Stomach (tissue), 9 donors: ENCODE data around the gene ADPRHL1. TPM values are rescaled to one million over a fixed set of nuclear protein-coding genes. Genes with fewer than 3 reads are reported as not detected.

Experiments
- DNase-seq, 2 donors: peaks; one replicate each; pipeline versions ENCODE4 v3.0.0 to v3.0.0-alpha.2; 2013 to 2019
- H3K27ac ChIP-seq, 5 donors: fragments of 200-600 bp in 4 of 5; sonication (generic) in 4 of 5; one replicate each; pipeline ENCODE4 v1.5.1; 2013 to 2019; ENCODE audit warnings: mild to moderate bottlenecking in 1 of 5, moderate library complexity in 1 of 5
- H3K27me3 ChIP-seq, 3 donors: fragments of 200-600 bp; sonication (generic); one replicate each; pipeline ENCODE4 v1.5.1; 2017 to 2019; ENCODE audit warnings: mixed run types in 1 of 3
- H3K36me3 ChIP-seq, 4 donors: fragments of 200-600 bp; sonication (generic); 1 replicate in 3 of 4; 2 replicates in 1 of 4; pipeline ENCODE4 v1.5.1; 2016 to 2019
- H3K4me1 ChIP-seq, 4 donors: fragments of 200-600 bp; sonication (generic); one replicate each; pipeline ENCODE4 v1.5.1; 2016 to 2019
- H3K4me3 ChIP-seq, 4 donors: fragments of 200-600 bp; sonication (generic) in 3 of 4; one replicate each; pipeline ENCODE4 v1.5.1; 2016 to 2019; ENCODE audit warnings: mild to moderate bottlenecking in 1 of 4
- H3K9me3 ChIP-seq, 4 donors: fragments of 200-600 bp; sonication (generic); one replicate each; pipeline ENCODE4 v1.5.1; 2016 to 2019
- EP300 ChIP-seq: sonication (generic); formaldehyde crosslinking; IDR thresholded peaks from one replicate; pipeline ENCODE4 v1.6.1; 2017; ENCODE audit warnings: antibody characterized with exemption
- POLR2A ChIP-seq, 4 donors: fragments of 450-650 bp; IDR thresholded peaks; one replicate each; pipeline ENCODE4 v1.6.1; 2016; ENCODE audit warnings: antibody characterized with exemption in 4 of 4, control low read depth in 2 of 4, mild to moderate bottlenecking in 1 of 4, moderate library complexity in 1 of 4
- POLR2AphosphoS5 ChIP-seq, 3 donors: sonication (generic); formaldehyde crosslinking; IDR thresholded peaks; one replicate each; pipeline ENCODE4 v1.6.1; 2016; ENCODE audit warnings: antibody characterized with exemption in 3 of 3
- WGBS, 5 donors: extraction: QIAGEN DNeasy Blood & Tissue Kit in 3 of 5; methylation state at CpG; one replicate each; pipeline versions ENCODE4 v1.1.5 to v1.1.7; 2013 to 2018; 5-methylcytosine and 5-hydroxymethylcytosine counted together
- intact Hi-C: fragments of 100-400 bp; cut with DNase I; formaldehyde crosslinking; loops from one replicate; pipeline ENCODE4 v1.15.1; 2023; ENCODE audit warnings: low total_unique reads
- polyA plus RNA-seq, 3 donors: library from polyadenylated mRNA; stranded (reverse); fragments of 200-250 nt; gene quantifications; one replicate each; pipeline ENCODE4 v1.2.3, GENCODE V29; 2013
- total RNA-seq, 5 donors: library from RNA; depleted of rRNA; stranded (reverse); fragments of >200 nt; gene quantifications; one replicate each; pipeline versions ENCODE4 v1.1.0 to v1.2.3, GENCODE V29; 2014 to 2016
- TF ChIP-seq, protein P1 (sequence below), 7 experiments: fragments of 450-650 bp in 4 of 7; fragments of 200-600 bp in 3 of 7; sonication (generic) in 3 of 7; IDR thresholded peaks; one replicate each; pipeline ENCODE4 v1.5.1; 2016 to 2019; ENCODE audit warnings: antibody characterized with exemption in 7 of 7, control low read depth in 2 of 7, mild to moderate bottlenecking in 1 of 7
- donor health status: healthy with polysubstance abuse.
- donor health status: Bipolar disorder and iron deficiency.
- donor health status: healthy.

Gene ADPRHL1
- total and polyA plus RNA-seq, 8 donors: 1.7 to 6.7 (median 2.7) TPM

DNA sequence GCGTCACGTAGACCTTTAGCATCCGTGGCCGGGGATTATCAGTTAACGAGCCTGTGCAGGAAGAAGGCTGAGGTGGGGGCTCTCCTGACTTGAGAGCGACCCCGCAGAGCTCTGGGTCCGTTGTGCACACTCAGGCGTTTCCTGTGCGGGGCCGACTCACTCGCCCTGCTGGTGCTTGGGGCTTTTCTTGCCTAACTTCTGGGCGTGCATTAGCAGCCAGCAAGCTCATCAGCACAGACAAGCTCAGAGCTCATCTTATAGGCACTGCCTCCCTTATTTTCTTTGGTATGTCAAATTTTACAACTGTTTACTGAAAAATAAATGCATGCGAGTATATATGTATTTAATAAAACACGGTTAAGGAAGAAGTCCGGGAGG is 23.7 kb downstream of the ADPRHL1 start:
- 87 to 93% (median 87%) methylated on average over 12 to 16 of the region's 16 CpGs for WGBS, 5 donors

DNA sequence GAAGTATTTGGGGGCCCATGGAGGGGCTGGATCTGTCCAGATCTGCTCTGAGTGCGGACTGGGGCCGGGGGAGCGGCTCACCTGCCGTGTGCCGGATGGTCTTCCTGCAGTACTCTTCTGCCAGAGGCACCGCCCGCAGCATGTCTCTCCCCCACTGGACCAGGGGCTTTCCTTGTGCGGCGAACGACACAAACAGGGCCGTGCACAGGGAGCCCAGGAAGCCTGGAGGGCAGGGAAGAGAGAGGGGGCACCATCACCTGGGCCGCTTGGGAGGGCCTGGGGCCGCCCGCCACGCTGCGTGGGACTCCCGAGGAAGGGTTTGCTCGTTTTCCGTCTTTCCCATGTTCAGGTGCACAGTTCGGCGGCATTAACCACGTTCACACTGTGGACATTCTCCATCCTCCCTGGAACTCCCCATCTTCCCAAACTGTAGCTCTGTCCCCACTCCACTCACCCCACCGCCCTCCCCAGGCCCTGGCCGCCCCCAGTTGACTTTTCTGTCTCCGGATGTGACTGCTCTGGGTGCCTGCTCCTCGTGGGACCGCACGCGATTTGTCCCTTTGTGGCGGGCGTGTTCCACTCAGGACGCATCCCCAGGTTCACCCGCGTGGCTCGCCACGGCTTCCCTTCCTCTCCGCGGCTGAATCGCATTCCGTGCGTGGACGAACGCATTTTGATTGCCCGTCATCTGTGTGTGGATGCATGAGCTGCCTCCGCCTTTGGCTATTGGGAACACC is 24.2 kb downstream of the ADPRHL1 start:
- intact Hi-C loops: no loop called here

More for the DNA sequence above, 23.7 kb downstream of the ADPRHL1 start:
- TF ChIP-seq, protein P1, sequence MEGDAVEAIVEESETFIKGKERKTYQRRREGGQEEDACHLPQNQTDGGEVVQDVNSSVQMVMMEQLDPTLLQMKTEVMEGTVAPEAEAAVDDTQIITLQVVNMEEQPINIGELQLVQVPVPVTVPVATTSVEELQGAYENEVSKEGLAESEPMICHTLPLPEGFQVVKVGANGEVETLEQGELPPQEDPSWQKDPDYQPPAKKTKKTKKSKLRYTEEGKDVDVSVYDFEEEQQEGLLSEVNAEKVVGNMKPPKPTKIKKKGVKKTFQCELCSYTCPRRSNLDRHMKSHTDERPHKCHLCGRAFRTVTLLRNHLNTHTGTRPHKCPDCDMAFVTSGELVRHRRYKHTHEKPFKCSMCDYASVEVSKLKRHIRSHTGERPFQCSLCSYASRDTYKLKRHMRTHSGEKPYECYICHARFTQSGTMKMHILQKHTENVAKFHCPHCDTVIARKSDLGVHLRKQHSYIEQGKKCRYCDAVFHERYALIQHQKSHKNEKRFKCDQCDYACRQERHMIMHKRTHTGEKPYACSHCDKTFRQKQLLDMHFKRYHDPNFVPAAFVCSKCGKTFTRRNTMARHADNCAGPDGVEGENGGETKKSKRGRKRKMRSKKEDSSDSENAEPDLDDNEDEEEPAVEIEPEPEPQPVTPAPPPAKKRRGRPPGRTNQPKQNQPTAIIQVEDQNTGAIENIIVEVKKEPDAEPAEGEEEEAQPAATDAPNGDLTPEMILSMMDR (IDR thresholded peaks at IDR 0.05): no peak
- no peaks in the 10 kb centered on the region for H3K9me3 ChIP-seq
- no peak overlapping the region for H3K27ac ChIP-seq
- intact Hi-C loops: no loop called here
- peaks cover 0 to 18% (median 2%) of the 10 kb centered on the region in 4 donors for H3K36me3 ChIP-seq
- no peaks in the 10 kb centered on the region for H3K27me3 ChIP-seq
- DNase-seq: no peak
- no peaks in the 10 kb centered on the region for H3K4me1 ChIP-seq
- no peak overlapping the region for H3K4me3 ChIP-seq

DNA sequence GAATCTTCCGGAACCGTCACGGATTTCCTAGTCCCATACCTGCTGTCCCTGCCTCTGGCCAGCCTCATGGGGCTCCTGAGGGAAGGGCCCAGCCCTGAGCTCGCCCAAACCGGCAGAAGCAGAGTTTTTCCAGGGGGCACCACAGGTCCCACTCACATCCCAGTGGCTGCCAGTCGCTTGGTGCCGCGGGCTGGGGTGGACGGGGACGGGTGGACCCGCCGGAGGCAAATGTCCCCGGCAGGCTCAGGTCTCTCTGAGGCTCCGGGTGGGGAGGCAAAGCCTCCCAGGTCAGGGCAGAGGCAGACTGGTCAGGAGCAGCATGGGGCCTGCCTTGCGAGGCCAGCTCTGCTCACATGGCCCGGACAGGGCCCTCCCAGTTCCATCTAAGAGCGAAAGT is 24.8 kb downstream of the ADPRHL1 start:
- no peaks in the 10 kb centered on the region for H3K9me3 ChIP-seq
- WGBS, 5 donors: 93 to 96% (median 93%) methylated on average over 10 to 17 of the region's 17 CpGs
- H3K4me3 ChIP-seq: no peak overlapping the region
- no peak for TF ChIP-seq POLR2A (IDR thresholded peaks at IDR 0.05)
- TF ChIP-seq, protein P1 (IDR thresholded peaks at IDR 0.05): no peak
- no peak for TF ChIP-seq EP300
- no peak for TF ChIP-seq POLR2AphosphoS5 (IDR thresholded peaks at IDR 0.05)
- intact Hi-C loops: no loop called here
- DNase-seq: no peak
- peaks cover 0 to 3% (median 0%) of the 10 kb centered on the region in 4 donors for H3K4me1 ChIP-seq
- H3K27me3 ChIP-seq: no peaks in the 10 kb centered on the region
- peaks cover 0 to 18% (median 2%) of the 10 kb centered on the region in 4 donors for H3K36me3 ChIP-seq
- no peak overlapping the region for H3K27ac ChIP-seq

More for the DNA sequence above, 24.2 kb downstream of the ADPRHL1 start:
- Histone ChIP-seq H3K36me3 (peaks cover 0 to 18% (median 2%) of the 10 kb centered on the region in 4 donors), H3K4me1 (no peaks in the 10 kb centered on the region), H3K27ac (no peak overlapping the region), H3K9me3 (no peaks in the 10 kb centered on the region), H3K4me3 (no peak overlapping the region), H3K27me3 (no peaks in the 10 kb centered on the region)
- DNase-seq: no peak
- 94 to 96% (median 95%) methylated on average over 39 to 45 of the region's 45 CpGs for WGBS, 5 donors
- TF ChIP-seq POLR2AphosphoS5 (IDR thresholded peaks at IDR 0.05) (no peak), POLR2A (IDR thresholded peaks at IDR 0.05) (no peak), EP300 (no peak)
- TF ChIP-seq, protein P1 (IDR thresholded peaks at IDR 0.05): no peak

DNA sequence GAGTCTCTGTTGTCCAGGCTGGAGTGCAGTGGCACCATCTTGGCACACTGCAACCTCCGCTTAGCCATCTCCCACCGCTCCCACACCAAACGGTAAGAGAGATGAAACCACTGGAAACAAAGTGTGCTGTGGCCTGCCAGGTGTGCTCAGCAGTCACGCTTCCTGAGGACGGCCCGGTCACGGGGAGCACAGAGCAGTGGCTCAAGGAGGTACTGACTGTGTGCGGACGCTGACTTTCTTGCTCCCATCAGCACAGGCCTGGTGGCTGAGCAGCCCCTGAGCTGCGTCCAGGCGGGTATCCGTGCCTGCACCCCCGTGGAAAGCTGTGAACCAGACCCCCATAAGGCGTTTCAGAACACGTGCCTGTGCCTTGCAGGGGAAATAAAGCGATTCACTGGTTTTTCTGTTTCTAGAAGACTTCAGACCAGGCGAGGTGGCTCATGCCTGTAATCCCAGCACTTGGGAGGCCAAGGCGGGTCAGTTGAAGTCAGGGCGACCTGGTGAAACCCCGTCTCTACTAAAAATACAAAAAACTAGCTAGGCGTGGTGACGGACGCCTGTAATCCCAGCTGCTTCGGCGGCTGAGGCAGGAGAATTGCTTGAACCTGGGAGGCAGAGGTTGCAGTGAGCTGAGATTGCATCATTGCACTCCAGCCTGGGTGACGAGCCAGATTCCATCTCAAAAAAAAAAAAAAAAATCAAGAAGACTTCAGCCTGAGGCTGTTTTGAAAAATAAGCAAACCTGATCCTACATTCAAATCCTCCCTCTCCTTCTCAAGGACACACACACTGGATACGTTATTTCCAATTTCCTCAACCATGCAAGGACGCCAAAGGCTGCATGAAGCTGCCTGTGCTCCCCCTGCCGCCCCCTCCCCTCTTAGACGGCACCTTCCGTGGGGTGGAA is 25.5 kb downstream of the ADPRHL1 start:
- Histone ChIP-seq H3K36me3 (peaks cover 0 to 15% (median 2%) of the 10 kb centered on the region in 4 donors), H3K4me1 (peaks cover 0 to 6% (median 0%) of the 10 kb centered on the region in 4 donors), H3K27me3 (no peaks in the 10 kb centered on the region), H3K9me3 (no peaks in the 10 kb centered on the region), H3K27ac (no peak overlapping the region), H3K4me3 (no peak overlapping the region)
- 85 to 89% (median 88%) methylated on average over 31 of the region's 31 CpGs for WGBS, 5 donors
- DNase-seq: no peak
- intact Hi-C loops: no loop called here
- TF ChIP-seq POLR2A (IDR thresholded peaks at IDR 0.05): no peak
